ENCODE measurements around the gene PRPSAP2. TPM values are rescaled to one million over a fixed set of nuclear protein-coding genes. Genes with fewer than 3 reads are reported as not detected.
"Not testable (repeated sequence)": the region's sequence is repeated elsewhere in the genome, so short reads cannot be mapped to it uniquely, and the experiment has no call there.

PRPSAP2 gene
- total RNA-seq, 2 experiments from 2014 or later: 31.1 to 33.7 TPM

DNA sequence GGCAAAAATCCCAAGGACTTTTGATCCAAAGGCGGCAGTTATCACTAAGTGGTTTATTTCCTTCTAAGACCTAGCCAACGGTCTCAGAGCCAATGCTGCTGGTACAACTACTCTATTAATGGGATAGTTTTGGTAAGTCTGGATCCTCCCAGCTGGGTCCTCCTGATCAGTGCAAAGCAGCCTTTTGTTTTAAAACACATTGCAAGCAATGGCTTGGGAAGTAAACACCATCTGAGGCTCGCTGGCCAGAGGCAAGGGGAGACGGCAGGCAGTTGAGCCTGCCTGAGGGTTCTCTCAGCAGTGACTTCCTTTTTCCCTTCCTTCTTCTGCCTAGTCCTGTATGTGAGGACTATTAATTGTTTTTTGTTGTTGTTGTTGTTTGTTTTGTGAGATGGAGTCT lies 92.4 kb downstream of the PRPSAP2 start:
- Mint-ChIP-seq H3K27ac (no peak overlapping the region), H3K9me3 (no peaks in the 10 kb centered on the region), H3K4me3 (no peak overlapping the region), H3K4me1 (ENCODE audit: low read depth) (peaks cover 23% of the 10 kb centered on the region), H3K36me3 (ENCODE audit: low read depth) (no peaks in the 10 kb centered on the region), H3K27me3 (ENCODE audit: low read depth) (no peaks in the 10 kb centered on the region)
- no peak for DNase-seq
- intact Hi-C loops (cut with micrococcal nuclease): no loop called here
- CTCF ChIA-PET: no interaction called here

- no peaks in the 10 kb centered on the region for H3K9me3 Mint-ChIP-seq
- H3K4me3 Mint-ChIP-seq: no peak overlapping the region
- no peak for DNase-seq
- H3K27ac Mint-ChIP-seq: no peak overlapping the region
- peaks cover 28% of the 10 kb centered on the region for H3K4me1 Mint-ChIP-seq (ENCODE audit: low read depth)
- CTCF ChIA-PET: no interaction called here
- H3K36me3 Mint-ChIP-seq (ENCODE audit: low read depth): no peaks in the 10 kb centered on the region
- no peaks in the 10 kb centered on the region for H3K27me3 Mint-ChIP-seq (ENCODE audit: low read depth)
- intact Hi-C loops (cut with micrococcal nuclease): no loop called here
Measured at GRCh38 chr17:18950944-18951905, 93.3 kb downstream of the PRPSAP2 start.

- Mint-ChIP-seq H3K27me3 (ENCODE audit: low read depth) (no peaks in the 10 kb centered on the region), H3K4me1 (ENCODE audit: low read depth) (peaks cover 26% of the 10 kb centered on the region), H3K4me3 (no peak within 1 kb of the TSS), H3K27ac (no peak within 1 kb of the TSS), H3K36me3 (ENCODE audit: low read depth) (no peaks in the 10 kb centered on the region), H3K9me3 (no peaks in the 10 kb centered on the region)
- DNase-seq: no peak
- CTCF ChIA-PET: no interaction called here
- intact Hi-C loops (cut with micrococcal nuclease): no loop called here
Measured at GRCh38 chr17:18951941-18952842, 94.3 kb downstream of the PRPSAP2 start, which contains the start of gene SLC5A10. Gene SLC5A10 (plus strand): TSS chr17:18952165. CDS start chr17:18952206, 41 bp downstream.

- no peak overlapping the region for H3K27ac Mint-ChIP-seq
- peaks cover 28% of the 10 kb centered on the region for H3K4me1 Mint-ChIP-seq (ENCODE audit: low read depth)
- intact Hi-C loops (cut with micrococcal nuclease): no loop called here
- no peaks in the 10 kb centered on the region for H3K36me3 Mint-ChIP-seq (ENCODE audit: low read depth)
- no peaks in the 10 kb centered on the region for H3K27me3 Mint-ChIP-seq (ENCODE audit: low read depth)
- no peaks in the 10 kb centered on the region for H3K9me3 Mint-ChIP-seq
- no peak overlapping the region for H3K4me3 Mint-ChIP-seq
- CTCF ChIA-PET: no interaction called here
- DNase-seq: no peak
Measured at GRCh38 chr17:18953231-18953728, 95.3 kb downstream of the PRPSAP2 start.

GRCh38 chr17:18954321-18954720 lies 96.4 kb downstream of the PRPSAP2 start:
- Mint-ChIP-seq H3K27me3 (ENCODE audit: low read depth) (no peaks in the 10 kb centered on the region), H3K4me3 (no peak overlapping the region)

DNA sequence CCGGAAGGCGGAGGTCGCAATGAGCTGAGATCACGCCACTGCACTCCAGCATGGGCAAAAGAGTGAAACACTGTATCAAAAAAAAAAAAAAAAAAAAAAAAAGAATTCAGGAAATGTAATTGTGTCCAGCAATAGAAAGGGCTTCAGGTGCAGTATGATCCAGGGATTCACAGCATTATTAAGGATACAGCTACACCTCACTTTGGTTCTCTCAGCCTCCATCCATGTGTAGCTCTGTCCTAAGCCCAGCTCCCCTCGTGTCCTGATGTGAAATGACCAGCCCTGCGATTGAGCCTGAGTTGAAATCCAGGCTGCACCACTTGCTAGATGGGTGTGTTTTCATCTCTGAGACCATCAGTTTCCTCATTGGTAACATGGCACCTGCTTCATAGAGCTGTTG lies 97.1 kb downstream of the PRPSAP2 start:
- Mint-ChIP-seq H3K36me3 (ENCODE audit: low read depth) (no peaks in the 10 kb centered on the region), H3K27me3 (ENCODE audit: low read depth) (no peaks in the 10 kb centered on the region), H3K9me3 (no peaks in the 10 kb centered on the region), H3K4me1 (ENCODE audit: low read depth) (peaks cover 31% of the 10 kb centered on the region), H3K4me3 (no peak overlapping the region), H3K27ac (no peak overlapping the region)
- CTCF ChIA-PET: interaction anchor here (0.6 to 2.1 kb wide), 3 partner anchors 47 to 329 kb away, joined by 3 to 11 read pairs (median 3); no protein-coding TSS in a partner anchor
- no peak for DNase-seq
- intact Hi-C loops (cut with micrococcal nuclease): loop anchor here (1.0 to 2.0 kb wide), 3 partner anchors 16 to 97 kb away; partner anchors contain the start of genes FAM83G and PRPSAP2

More at GRCh38 chr17:18954321-18954720, 96.4 kb downstream of the PRPSAP2 start:
- Mint-ChIP-seq H3K4me1 (ENCODE audit: low read depth) (peaks cover 31% of the 10 kb centered on the region), H3K9me3 (no peaks in the 10 kb centered on the region), H3K27ac (no peak overlapping the region), H3K36me3 (ENCODE audit: low read depth) (no peaks in the 10 kb centered on the region)
- CTCF ChIA-PET: interaction anchor here (0.6 to 2.1 kb wide), 3 partner anchors 12 to 329 kb away, joined by 3 to 11 read pairs (median 5); no protein-coding TSS in a partner anchor
- no peak for DNase-seq
- intact Hi-C loops (cut with micrococcal nuclease): loop anchor here (2.0 kb wide), 1 partner anchor 16 kb away; no protein-coding TSS in a partner anchor

DNA sequence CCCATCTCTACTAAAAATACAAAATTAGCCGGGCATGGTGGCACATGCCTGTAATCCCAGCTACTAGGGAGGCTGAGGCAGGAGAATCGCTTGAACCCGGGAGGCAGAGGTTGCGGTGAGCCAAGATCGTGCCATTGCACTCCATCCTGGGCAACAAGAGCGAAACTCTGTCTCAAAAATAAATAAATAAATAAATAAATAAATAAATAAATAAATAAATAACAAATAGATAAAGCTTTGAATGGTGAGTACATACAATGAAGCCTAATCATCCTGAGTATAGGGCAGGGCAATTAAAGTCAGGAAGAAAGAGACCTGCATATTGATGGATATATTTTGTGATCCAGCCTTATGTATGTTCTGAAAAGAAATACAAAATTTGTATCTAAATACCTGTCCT lies 98.1 kb downstream of the PRPSAP2 start:
- H3K27me3 Mint-ChIP-seq (ENCODE audit: low read depth); intact Hi-C loops (cut with micrococcal nuclease); H3K9me3 Mint-ChIP-seq; DNase-seq; H3K4me3 Mint-ChIP-seq; H3K36me3 Mint-ChIP-seq (ENCODE audit: low read depth); H3K27ac Mint-ChIP-seq: not testable (repeated sequence)
- H3K4me1 Mint-ChIP-seq (ENCODE audit: low read depth): peaks cover 36% of the 10 kb centered on the region
- CTCF ChIA-PET: interaction anchor here (0.7 to 2.1 kb wide), 2 partner anchors 61 to 330 kb away, joined by 5 to 11 read pairs; no protein-coding TSS in a partner anchor

GRCh38 chr17:18956581-18956980 lies 98.7 kb downstream of the PRPSAP2 start:
- intact Hi-C loops (cut with micrococcal nuclease): no loop called here
- H3K4me3 Mint-ChIP-seq: no peak overlapping the region
- H3K9me3 Mint-ChIP-seq: no peaks in the 10 kb centered on the region
- CTCF ChIA-PET: interaction anchor here (0.5 to 0.7 kb wide), 3 partner anchors 11 to 1672 kb away, joined by 3 to 5 read pairs (median 3); no protein-coding TSS in a partner anchor
- H3K27ac Mint-ChIP-seq: no peak overlapping the region
- no peaks in the 10 kb centered on the region for H3K27me3 Mint-ChIP-seq (ENCODE audit: low read depth)
- no peak for DNase-seq
- H3K4me1 Mint-ChIP-seq (ENCODE audit: low read depth): peaks cover 39% of the 10 kb centered on the region
- H3K36me3 Mint-ChIP-seq (ENCODE audit: low read depth): no peaks in the 10 kb centered on the region

GRCh38 chr17:18957831-18958230 lies 99.9 kb downstream of the PRPSAP2 start:
- H3K4me3 Mint-ChIP-seq: no peak overlapping the region
- no peaks in the 10 kb centered on the region for H3K36me3 Mint-ChIP-seq (ENCODE audit: low read depth)
- no peak for DNase-seq
- intact Hi-C loops (cut with micrococcal nuclease): no loop called here
- H3K27me3 Mint-ChIP-seq (ENCODE audit: low read depth): no peaks in the 10 kb centered on the region
- CTCF ChIA-PET: interaction anchor here (0.7 to 3.9 kb wide), 6 partner anchors 34 to 332 kb away, joined by 3 to 32 read pairs (median 3); no protein-coding TSS in a partner anchor
- H3K27ac Mint-ChIP-seq: no peak overlapping the region
- H3K4me1 Mint-ChIP-seq (ENCODE audit: low read depth): peaks cover 45% of the 10 kb centered on the region
- no peaks in the 10 kb centered on the region for H3K9me3 Mint-ChIP-seq

- no peak overlapping the region for H3K27ac Mint-ChIP-seq
- no peaks in the 10 kb centered on the region for H3K36me3 Mint-ChIP-seq (ENCODE audit: low read depth)
- no peak for DNase-seq
- H3K9me3 Mint-ChIP-seq: no peaks in the 10 kb centered on the region
- H3K4me3 Mint-ChIP-seq: no peak overlapping the region
- peaks cover 42% of the 10 kb centered on the region for H3K4me1 Mint-ChIP-seq (ENCODE audit: low read depth)
- CTCF ChIA-PET: interaction anchor here (1.6 to 3.9 kb wide), 3 partner anchors 35 to 63 kb away, joined by 3 to 32 read pairs (median 4); no protein-coding TSS in a partner anchor
- intact Hi-C loops (cut with micrococcal nuclease): no loop called here
- H3K27me3 Mint-ChIP-seq (ENCODE audit: low read depth): no peaks in the 10 kb centered on the region
Measured at GRCh38 chr17:18958611-18959010, 100.7 kb downstream of the PRPSAP2 start.

DNA sequence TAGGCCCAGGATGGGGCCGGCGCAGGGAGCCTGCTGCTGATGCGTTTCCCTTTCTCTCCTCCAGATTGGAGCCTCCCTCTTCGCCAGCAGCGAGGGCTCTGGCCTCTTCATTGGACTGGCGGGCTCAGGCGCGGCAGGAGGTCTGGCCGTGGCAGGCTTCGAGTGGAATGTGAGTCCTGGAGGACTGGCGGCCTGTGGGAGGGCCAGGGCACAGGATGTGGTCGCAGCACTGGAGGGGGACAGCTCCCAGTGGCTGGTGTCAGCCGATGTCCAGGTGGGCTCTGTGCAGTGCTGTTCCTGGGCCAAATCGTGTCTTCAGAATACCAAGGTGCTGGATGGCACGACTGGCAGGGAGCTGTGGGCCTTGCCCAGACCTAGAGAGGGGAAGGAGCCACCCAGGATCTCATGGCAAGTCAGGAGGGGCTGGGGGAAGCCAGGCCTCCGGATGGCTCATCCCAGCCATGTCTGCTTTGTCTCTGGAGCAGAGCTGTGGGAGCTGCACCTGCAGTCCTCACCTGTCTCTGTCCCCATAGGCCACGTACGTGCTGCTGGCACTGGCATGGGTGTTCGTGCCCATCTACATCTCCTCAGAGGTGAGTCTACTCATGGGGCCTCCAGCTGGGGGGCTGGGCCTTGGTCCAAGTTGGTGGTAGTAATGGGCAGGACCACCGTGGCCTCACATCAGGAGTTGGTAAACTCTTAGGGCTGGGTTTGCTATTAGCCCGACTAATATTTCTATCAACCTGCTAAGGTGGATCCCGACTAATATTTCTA lies 101.3 kb downstream of the PRPSAP2 start:
- intact Hi-C loops (cut with micrococcal nuclease): no loop called here

More for the DNA sequence above, 101.3 kb downstream of the PRPSAP2 start:
- Mint-ChIP-seq H3K36me3 (ENCODE audit: low read depth) (no peaks in the 10 kb centered on the region), H3K27ac (no peak overlapping the region), H3K4me3 (no peak overlapping the region), H3K4me1 (ENCODE audit: low read depth) (peaks cover 38% of the 10 kb centered on the region), H3K27me3 (ENCODE audit: low read depth) (no peaks in the 10 kb centered on the region), H3K9me3 (no peaks in the 10 kb centered on the region)
- CTCF ChIA-PET: interaction anchor here (1.0 to 3.9 kb wide), 5 partner anchors 21 to 62 kb away, joined by 3 to 32 read pairs (median 4); partner anchors contain the start of gene FAM83G
- DNase-seq: no peak

All from activated naive CD4-positive, alpha-beta T cell treated with anti-CD3 and anti-CD28 coated beads for 36 hours (primary cell).